Ovary (tissue), 3 donors: ENCODE results near the gene HP1BP3.

Experiments
- CTCF ChIP-seq, 3 donors: fragments of 450-650 bp in 2 of 3; fragments of 200-600 bp in 1 of 3; IDR thresholded peaks; one replicate each; pipeline versions ENCODE4 v1.5.1 to v1.8.0; 2016 to 2022; ENCODE audit warnings: antibody characterized with exemption in 3 of 3, mild to moderate bottlenecking in 1 of 3
- POLR2A ChIP-seq: fragments of 450-650 bp; IDR thresholded peaks from one replicate; pipeline ENCODE4 v1.6.1; 2017; ENCODE audit warnings: antibody characterized with exemption, mild to moderate bottlenecking, moderate library complexity
- donor health status: DM: no; HTN: no; CAD: no.

DNA sequence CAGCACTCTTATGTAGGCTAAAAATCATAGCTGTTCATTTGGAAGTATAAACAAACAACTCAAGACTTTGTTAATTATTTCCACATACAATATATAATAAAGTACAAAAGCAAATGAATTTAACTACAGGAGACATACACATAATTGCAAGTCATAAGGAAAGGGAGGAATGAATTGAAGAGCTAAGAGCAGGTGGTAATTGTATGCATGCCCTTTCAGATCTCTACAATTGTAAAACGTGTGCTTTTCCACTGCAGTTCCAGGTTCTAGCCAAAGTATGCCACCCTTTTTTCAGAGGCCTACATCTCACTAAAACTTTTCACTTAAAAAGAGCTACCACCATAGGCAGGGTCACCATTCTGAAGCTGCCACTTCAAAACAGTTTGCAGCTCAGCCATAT, 42.8 kb upstream of the HP1BP3 start:
- TF ChIP-seq CTCF (IDR thresholded peaks at IDR 0.05), result no peak
- TF ChIP-seq POLR2A, result no peak
